ENCODE measurements around the gene TAMM41.

DNA sequence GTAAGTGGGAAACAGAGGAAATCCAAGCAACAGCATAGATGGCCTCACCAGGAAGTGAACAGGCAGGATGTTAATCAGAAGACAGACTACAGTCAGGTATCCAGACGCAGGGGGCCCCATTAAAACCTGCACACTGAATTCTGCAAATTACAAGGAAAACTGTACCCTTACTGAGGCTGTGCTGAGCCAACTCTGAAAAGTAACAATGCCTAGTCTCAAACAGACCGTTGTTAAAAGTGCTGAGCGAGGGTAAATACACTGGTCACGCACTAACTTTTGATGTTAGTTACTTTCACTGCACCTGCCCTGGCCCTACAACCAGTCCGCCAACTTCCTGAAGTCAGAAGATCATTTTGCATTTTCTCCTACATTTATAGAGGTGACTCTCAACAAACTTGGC lies 1.0 kb downstream of the TAMM41 start:
- no peak for TF ChIP-seq EZH2 (IDR thresholded peaks at IDR 0.05; ENCODE audit: insufficient read depth, poor library complexity, severe bottlenecking)
- no peak for TF ChIP-seq EZH2phosphoT487 (IDR thresholded peaks at IDR 0.05; ENCODE audit: insufficient read depth, low read depth)
